Measurements from ENCODE around the gene TEX22. TPM values are rescaled to one million over a fixed set of nuclear protein-coding genes. Genes with fewer than 3 reads are reported as not detected.

The TEX22 gene
- total RNA-seq, 1 donor from 2014 or later, result not detected

GRCh38 chr14:105388110-105388951 is 10.0 kb upstream of the TEX22 start:
- TF ChIP-seq CTCF (IDR thresholded peaks at IDR 0.05), result no peak
- intact Hi-C loops (cut with DNase I), result no loop called here
- Histone ChIP-seq H3K9me3 (no peaks in the 10 kb centered on the region), H3K4me1 (no peaks in the 10 kb centered on the region), H3K27ac (no peak overlapping the region), H3K27me3 (no peaks in the 10 kb centered on the region), H3K36me3 (peaks cover 34 to 37% of the 10 kb centered on the region in 2 donors), H3K4me3 (no peak overlapping the region)
- no peak for DNase-seq (ENCODE audit: low spot score in 2 of 2)

DNA sequence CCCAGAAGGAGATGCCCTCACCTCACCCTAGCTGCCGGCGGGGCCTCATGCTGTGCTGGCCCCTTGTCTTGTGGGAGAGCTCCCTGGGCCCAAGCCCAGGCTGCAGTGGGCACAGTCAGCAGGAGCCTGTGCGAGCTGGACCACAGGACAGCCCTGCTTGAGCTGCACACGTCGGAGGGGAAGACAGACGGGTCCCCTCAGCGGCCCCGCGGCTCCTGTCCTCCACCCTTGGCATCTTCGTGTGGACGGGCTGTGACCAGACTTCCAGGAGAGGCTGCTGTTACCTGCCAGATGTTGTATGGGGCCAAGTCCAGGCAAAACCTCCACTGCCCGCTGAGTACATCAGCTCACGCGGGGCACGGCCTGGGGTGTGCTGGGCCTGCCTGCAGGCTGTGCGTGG is 9.4 kb upstream of the TEX22 start:
- no peaks in the 10 kb centered on the region for H3K9me3 ChIP-seq
- peaks cover 27 to 33% of the 10 kb centered on the region in 2 donors for H3K36me3 ChIP-seq
- TF ChIP-seq CTCF (IDR thresholded peaks at IDR 0.05), result no peak
- no peak overlapping the region for H3K27ac ChIP-seq
- H3K4me3 ChIP-seq, result no peak overlapping the region
- H3K4me1 ChIP-seq, result no peaks in the 10 kb centered on the region
- intact Hi-C loops (cut with DNase I), result no loop called here
- no peaks in the 10 kb centered on the region for H3K27me3 ChIP-seq
- DNase-seq (ENCODE audit: low spot score in 2 of 2), result no peak

GRCh38 chr14:105389534-105389933 is 8.8 kb upstream of the TEX22 start:
- no peak for TF ChIP-seq CTCF (IDR thresholded peaks at IDR 0.05)
- Histone ChIP-seq H3K27me3 (no peaks in the 10 kb centered on the region), H3K4me1 (no peaks in the 10 kb centered on the region), H3K4me3 (no peak overlapping the region), H3K27ac (peak overlapping the region; percentile 30 to 38), H3K36me3 (peaks cover 28 to 33% of the 10 kb centered on the region in 2 donors), H3K9me3 (no peaks in the 10 kb centered on the region)
- intact Hi-C loops (cut with DNase I), result no loop called here
- DNase-seq (ENCODE audit: low spot score in 2 of 2), result no peak

DNA sequence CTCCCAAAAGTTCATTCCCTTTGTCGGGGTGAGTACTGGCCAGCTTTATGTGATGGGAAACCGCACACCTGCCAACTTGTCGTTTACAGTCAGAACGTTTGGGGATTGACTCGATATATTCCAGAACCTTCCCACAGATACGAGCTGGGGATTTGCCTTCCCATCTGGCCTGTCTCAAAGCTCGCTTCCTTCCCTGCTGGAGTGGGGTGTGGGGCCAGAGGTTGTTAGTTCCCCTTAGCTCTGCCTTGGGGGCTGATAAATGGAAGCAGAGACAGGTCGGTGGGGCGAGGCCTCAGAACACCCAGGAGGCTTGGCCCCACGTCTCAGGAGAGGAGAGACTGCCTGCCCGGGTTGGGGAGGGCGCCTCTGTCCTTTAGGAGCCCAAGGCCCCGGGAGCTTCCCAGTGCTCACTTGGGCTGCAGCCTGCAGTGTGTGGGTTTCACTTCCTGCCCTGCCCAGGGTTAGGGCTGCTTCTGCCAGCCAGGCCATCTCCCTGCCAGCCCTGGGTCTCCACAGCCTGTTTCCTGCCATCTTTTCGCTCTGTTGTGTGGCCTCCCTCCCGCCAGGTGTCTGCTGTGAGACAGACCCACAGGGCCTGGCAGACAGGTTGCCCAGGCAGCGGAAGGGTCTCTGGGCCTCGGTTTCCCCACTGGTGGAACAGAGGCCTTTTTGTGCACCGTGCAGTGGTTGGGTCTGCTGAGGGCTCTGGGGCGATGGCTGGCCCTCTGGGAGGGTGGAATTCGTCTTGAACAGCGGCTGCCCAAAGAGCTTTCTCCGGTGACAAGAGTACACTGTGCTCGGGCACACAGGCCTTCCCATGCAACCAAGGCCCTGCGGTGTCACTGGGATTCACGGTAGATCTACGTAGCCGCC is 8.1 kb upstream of the TEX22 start:
- DNase-seq (ENCODE audit: low spot score in 2 of 2), result no peak
- intact Hi-C loops (cut with DNase I), result no loop called here
- no peaks in the 10 kb centered on the region for H3K4me1 ChIP-seq
- no peak for TF ChIP-seq CTCF (IDR thresholded peaks at IDR 0.05)
- no peak overlapping the region for H3K4me3 ChIP-seq
- peaks cover 26 to 30% of the 10 kb centered on the region in 2 donors for H3K36me3 ChIP-seq
- no peaks in the 10 kb centered on the region for H3K27me3 ChIP-seq
- peak overlapping the region; percentile 30 to 38 for H3K27ac ChIP-seq
- H3K9me3 ChIP-seq, result no peaks in the 10 kb centered on the region

DNA sequence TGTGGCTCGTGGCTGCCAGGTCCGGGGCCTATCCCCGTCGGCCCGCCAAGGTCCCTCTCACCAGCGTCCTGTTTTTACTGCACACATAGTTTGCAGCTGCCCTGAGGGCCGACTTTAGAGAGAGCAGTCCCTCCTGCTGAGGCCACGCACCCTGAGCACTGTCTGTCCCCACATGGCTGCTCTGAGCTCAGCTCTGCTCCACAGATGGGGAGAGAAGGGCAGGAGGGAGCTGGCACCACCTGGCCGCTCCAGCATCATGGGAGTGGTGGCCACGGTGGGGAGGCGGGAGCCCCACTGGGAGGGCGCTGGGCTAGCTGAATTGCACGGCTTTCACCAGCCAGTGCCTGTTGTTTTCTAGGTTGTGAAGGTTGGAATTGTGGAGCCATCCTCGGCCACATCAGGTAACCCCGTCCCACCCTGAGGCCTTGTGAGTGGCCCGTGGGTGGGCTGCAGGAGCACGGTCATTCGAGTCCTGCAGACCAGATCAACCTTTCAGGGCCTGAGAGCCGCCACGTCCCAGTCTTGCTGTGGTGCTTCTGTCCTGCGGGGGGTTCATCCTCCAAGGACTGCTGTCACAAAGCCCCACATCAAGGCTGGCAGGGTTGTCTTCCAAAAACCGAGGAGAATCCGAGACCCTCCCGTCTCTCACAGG is 7.4 kb upstream of the TEX22 start:
- intact Hi-C loops (cut with DNase I), result no loop called here

More for the DNA sequence above, 7.4 kb upstream of the TEX22 start:
- Histone ChIP-seq H3K27me3 (no peaks in the 10 kb centered on the region), H3K4me3 (no peak overlapping the region), H3K4me1 (no peaks in the 10 kb centered on the region), H3K36me3 (peaks cover 20 to 26% of the 10 kb centered on the region in 2 donors), H3K27ac (no peak overlapping the region), H3K9me3 (no peaks in the 10 kb centered on the region)
- DNase-seq (ENCODE audit: low spot score in 2 of 2), result no peak
- no peak for TF ChIP-seq CTCF (IDR thresholded peaks at IDR 0.05)

Data from ascending aorta (tissue), 2 donors.